ENCODE results near the gene HMX3. TPM values are rescaled to one million over a fixed set of nuclear protein-coding genes. Genes with fewer than 3 reads are reported as not detected.

HMX3 gene
- total and polyA plus RNA-seq, 2 of the 13 experiments (the other 11 are each of a cell fraction or from before 2014, with no cell fraction given) = not detected

GRCh38 chr10:123146013-123146893, 10.5 kb downstream of the HMX3 start:
- H3K4me2 ChIP-seq (ENCODE audit: low read depth, low read length) = peak overlapping the region; percentile 59
- no peaks in the 10 kb centered on the region for H3K9me3 ChIP-seq (ENCODE audit: low read length)
- FAIRE-seq (no peak), DNase-seq (ENCODE audit: low spot score) (no peak), ATAC-seq (no peak)
- intact Hi-C loops (cut with micrococcal nuclease; ENCODE audit: unreplicated experiment) (no loop called here), in situ Hi-C loops (cut with HindIII; ENCODE audit: extremely low pct_ligation_motif_present, low pct_unique_long_range_greater_than_20kb) (no loop called here)
- TF ChIP-seq NFE2L2 (IDR thresholded peaks at IDR 0.05; ENCODE audit: low read length) (peak; percentile 67), FOSL1 (CRISPR knock-in tag; IDR thresholded peaks at IDR 0.05; ENCODE audit: borderline replicate concordance) (no peak), ZNF441 (CRISPR knock-in tag; IDR thresholded peaks at IDR 0.05; ENCODE audit: borderline replicate concordance) (no peak)
- no peak overlapping the region for H2AFZ ChIP-seq (ENCODE audit: low read length)
- H3K79me2 ChIP-seq (ENCODE audit: insufficient read depth, low read length) = no peaks in the 10 kb centered on the region
- ChIA-PET POLR2A (no interaction called here), CTCF (ENCODE audit: low intra/inter-chr PET ratio, low total read pairs) (no interaction called here)
- no peaks in the 10 kb centered on the region for H3K36me3 ChIP-seq (replicated peaks in 1 of 2; ENCODE audit: control insufficient read depth in 1 of 2, insufficient read depth in 2 of 2, low read length in 2 of 2)
- peaks cover 36 to 98% of the 10 kb centered on the region in 2 experiments for H3K27me3 ChIP-seq (ENCODE audit: control insufficient read depth in 1 of 2, insufficient read depth in 2 of 2, low read length in 2 of 2)
- H3K27ac ChIP-seq (ENCODE audit: extremely low read length, insufficient read depth, low read length) = no peak overlapping the region
- no peak overlapping the region for H3K9ac ChIP-seq (ENCODE audit: insufficient read depth, low read depth, low read length)
- H4K20me1 ChIP-seq (ENCODE audit: insufficient read depth, low read length) = 0 out of 2 replicates have a peak, but pooled peaks cover 2% of the 10 kb centered on the region
- WGBS (ENCODE audit: low lambda C conversion rate) = 27% methylated on average over 19 of the region's 59 CpGs
- H3K4me3 ChIP-seq (replicated peaks in 1 of 3; ENCODE audit: insufficient read depth in 1 of 3, low read depth in 2 of 3, low read length in 3 of 3) = peak overlapping the region in 1 of 3 experiments; percentile 33; a peak in 1 of 6 replicates
- peaks cover 47% of the 10 kb centered on the region for H3K4me1 ChIP-seq (ENCODE audit: insufficient read depth, low read length)
- no TSS peak for BruUV-seq (replicated peaks)

- no peak overlapping the region for H3K9ac ChIP-seq (ENCODE audit: insufficient read depth, low read depth, low read length)
- H4K20me1 ChIP-seq (ENCODE audit: insufficient read depth, low read length) = 0 out of 2 replicates have a peak, but pooled peaks cover 2% of the 10 kb centered on the region
- FAIRE-seq = no peak
- no peaks in the 10 kb centered on the region for H3K9me3 ChIP-seq (ENCODE audit: low read length)
- H3K27me3 ChIP-seq (ENCODE audit: control insufficient read depth in 1 of 2, insufficient read depth in 2 of 2, low read length in 2 of 2) = peaks cover 37 to 98% of the 10 kb centered on the region in 2 experiments
- ChIA-PET CTCF (ENCODE audit: low intra/inter-chr PET ratio, low total read pairs) (no interaction called here), POLR2A (no interaction called here)
- in situ Hi-C loops (cut with HindIII; ENCODE audit: extremely low pct_ligation_motif_present, low pct_unique_long_range_greater_than_20kb) (no loop called here), intact Hi-C loops (cut with micrococcal nuclease; ENCODE audit: unreplicated experiment) (no loop called here)
- no peak overlapping the region for H3K27ac ChIP-seq (ENCODE audit: extremely low read length, insufficient read depth, low read length)
- H3K36me3 ChIP-seq (replicated peaks in 1 of 2; ENCODE audit: control insufficient read depth in 1 of 2, insufficient read depth in 2 of 2, low read length in 2 of 2) = no peaks in the 10 kb centered on the region
- peak; percentile 13 for DNase-seq (ENCODE audit: low spot score)
- H3K4me3 ChIP-seq (replicated peaks in 1 of 3; ENCODE audit: insufficient read depth in 1 of 3, low read depth in 2 of 3, low read length in 3 of 3) = peak overlapping the region in 1 of 3 experiments; percentile 56; a peak in 1 of 6 replicates
- no peak for ATAC-seq
- H2AFZ ChIP-seq (ENCODE audit: low read length) = no peak overlapping the region
- peak overlapping the region; percentile 63 for H3K4me2 ChIP-seq (ENCODE audit: low read depth, low read length)
- H3K79me2 ChIP-seq (ENCODE audit: insufficient read depth, low read length) = no peaks in the 10 kb centered on the region
- WGBS (ENCODE audit: low lambda C conversion rate) = 13% methylated on average over 18 of the region's 24 CpGs
- H3K4me1 ChIP-seq (ENCODE audit: insufficient read depth, low read length) = peaks cover 47% of the 10 kb centered on the region
- no TSS peak for BruUV-seq (replicated peaks)
- TF ChIP-seq ZNF33A (CRISPR knock-in tag; IDR thresholded peaks at IDR 0.05; ENCODE audit: borderline replicate concordance) (no peak), STAG1 (CRISPR knock-in tag; IDR thresholded peaks at IDR 0.05) (no peak), TP53 (CRISPR knock-in tag; conservative IDR thresholded peaks at IDR 0.05) (no peak), NONO (IDR thresholded peaks at IDR 0.05) (no peak), NONO (CRISPR knock-in tag; conservative IDR thresholded peaks at IDR 0.05) (no peak), ZFP36 (IDR thresholded peaks at IDR 0.05; ENCODE audit: borderline replicate concordance, low read depth, low read length, partially characterized antibody) (peak; percentile 5), ATF5 (CRISPR knock-in tag; IDR thresholded peaks at IDR 0.05; ENCODE audit: low read depth) (no peak), THAP11 (CRISPR knock-in tag; IDR thresholded peaks at IDR 0.05) (no peak), TCF7L2 (IDR thresholded peaks at IDR 0.05; ENCODE audit: low read depth, low read length) (no peak), ZNF24 (IDR thresholded peaks at IDR 0.05) (no peak), BATF2 (CRISPR knock-in tag; IDR thresholded peaks at IDR 0.05) (no peak), ZNF678 (CRISPR knock-in tag; IDR thresholded peaks at IDR 0.05) (no peak), CBX2 (IDR thresholded peaks at IDR 0.05; ENCODE audit: low read depth, low read length) (peak; percentile 81), CBX2 (CRISPR knock-in tag; IDR thresholded peaks at IDR 0.05; ENCODE audit: low read depth) (no peak)
These were observed 11.3 kb downstream of the HMX3 start for GRCh38 chr10:123146894-123147634.
